ENCODE results near the gene PLEKHJ1.

DNA sequence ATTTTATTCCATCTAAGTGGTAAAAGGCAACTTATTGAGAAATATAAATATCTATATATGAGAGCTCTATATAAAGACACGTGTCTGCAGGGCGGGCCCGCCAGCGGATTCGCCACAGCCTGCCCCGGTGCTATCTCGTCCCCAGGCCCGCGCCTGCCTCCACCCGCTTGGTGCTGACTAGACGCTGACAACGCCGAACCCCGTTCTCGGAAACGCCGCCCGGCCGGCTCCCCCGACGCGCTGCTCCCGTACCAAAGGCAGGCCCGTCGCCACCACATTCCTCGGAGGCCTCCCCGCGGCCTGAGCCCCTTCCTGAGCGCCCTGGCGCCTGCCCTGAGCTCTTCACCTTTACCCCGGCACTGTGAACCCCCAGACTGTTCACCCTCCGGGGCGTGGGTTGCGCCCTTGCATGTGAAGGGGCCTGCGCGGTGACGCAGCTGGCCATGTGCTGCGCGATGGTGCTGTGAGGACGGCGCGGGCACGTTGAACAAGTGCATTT, 6.0 kb downstream of the PLEKHJ1 start:
- TF ChIP-seq CTCF (IDR thresholded peaks at IDR 0.05): no peak
- no peak for TF ChIP-seq POLR2AphosphoS5 (IDR thresholded peaks at IDR 0.05; ENCODE audit: low read depth, low read length)
- TF ChIP-seq TCF7L2 (IDR thresholded peaks at IDR 0.05; ENCODE audit: low read depth, low read length): no peak
- no peak for TF ChIP-seq SIN3A (IDR thresholded peaks at IDR 0.05; ENCODE audit: borderline replicate concordance, insufficient read depth, low read depth, low read length)
